ENCODE results near the gene SUPT5H. TPM values are rescaled to one million over a fixed set of nuclear protein-coding genes. Genes with fewer than 3 reads are reported as not detected.

SUPT5H gene
- total and polyA plus RNA-seq, 2 of the 13 experiments (the other 11 are each of a cell fraction or from before 2014, with no cell fraction given) = 48.2 to 51.7 TPM

DNA sequence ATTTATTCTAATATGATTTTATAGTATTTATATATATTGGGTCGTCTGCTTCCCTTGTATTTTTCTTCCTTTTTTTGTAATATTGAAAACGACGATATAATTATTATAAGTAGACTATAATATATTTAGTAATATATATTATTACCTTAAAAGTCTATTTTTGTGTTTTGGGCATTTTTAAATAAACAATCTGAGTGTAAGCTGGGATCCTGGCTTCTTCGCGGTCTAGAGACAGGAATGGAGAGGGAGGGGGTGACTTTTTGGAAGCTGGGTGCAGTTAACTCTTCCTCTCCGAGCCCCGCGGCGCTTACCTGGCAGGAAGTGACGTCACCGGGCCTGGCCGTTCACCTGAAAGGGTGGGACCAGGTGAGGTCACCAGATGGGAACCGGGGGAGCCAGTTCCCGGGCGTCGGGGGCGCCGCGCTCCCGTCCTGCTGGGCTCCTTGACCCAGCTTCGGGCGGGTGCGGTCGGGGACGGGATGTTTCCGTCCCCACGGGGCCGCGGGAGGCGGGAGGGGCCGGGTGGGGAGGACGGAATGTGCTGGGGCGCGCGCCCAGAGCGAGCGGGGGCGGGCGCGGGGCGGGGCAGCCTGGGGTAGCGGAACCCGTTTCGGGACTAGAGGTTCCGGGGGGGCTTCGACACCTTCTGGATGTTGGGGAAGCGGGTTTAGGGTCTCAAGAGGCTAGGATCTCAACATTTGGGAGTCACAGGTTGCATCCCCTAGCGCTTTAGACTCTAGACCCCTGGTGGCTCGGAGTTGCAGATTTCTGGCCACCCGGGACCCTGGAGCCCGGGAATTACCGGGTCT, 36.0 kb upstream of the SUPT5H start (continued):
- TF ChIP-seq MAF1 (CRISPR knock-in tag; IDR thresholded peaks at IDR 0.05; ENCODE audit: borderline replicate concordance) (no peak), HNF4G (IDR thresholded peaks at IDR 0.05; ENCODE audit: borderline replicate concordance, low read depth, low read length) (no peak), HNF4G (CRISPR knock-in tag; IDR thresholded peaks at IDR 0.05; ENCODE audit: borderline replicate concordance, low read depth) (no peak), RBM39 (IDR thresholded peaks at IDR 0.05; ENCODE audit: low read depth, low read length, poor library complexity, severe bottlenecking) (no peak), RAD21 (CRISPR knock-in tag; IDR thresholded peaks at IDR 0.05) (no peak), SIX1 (CRISPR knock-in tag; IDR thresholded peaks at IDR 0.05; ENCODE audit: borderline replicate concordance) (no peak), SOX6 (IDR thresholded peaks at IDR 0.05) (no peak), SOX6 (CRISPR knock-in tag; IDR thresholded peaks at IDR 0.05) (no peak), MIER3 (CRISPR knock-in tag; IDR thresholded peaks at IDR 0.05; ENCODE audit: borderline replicate concordance) (no peak), RARG (CRISPR knock-in tag; IDR thresholded peaks at IDR 0.05; ENCODE audit: low read depth) (no peak)
- TF ChIP-seq, protein P1, sequence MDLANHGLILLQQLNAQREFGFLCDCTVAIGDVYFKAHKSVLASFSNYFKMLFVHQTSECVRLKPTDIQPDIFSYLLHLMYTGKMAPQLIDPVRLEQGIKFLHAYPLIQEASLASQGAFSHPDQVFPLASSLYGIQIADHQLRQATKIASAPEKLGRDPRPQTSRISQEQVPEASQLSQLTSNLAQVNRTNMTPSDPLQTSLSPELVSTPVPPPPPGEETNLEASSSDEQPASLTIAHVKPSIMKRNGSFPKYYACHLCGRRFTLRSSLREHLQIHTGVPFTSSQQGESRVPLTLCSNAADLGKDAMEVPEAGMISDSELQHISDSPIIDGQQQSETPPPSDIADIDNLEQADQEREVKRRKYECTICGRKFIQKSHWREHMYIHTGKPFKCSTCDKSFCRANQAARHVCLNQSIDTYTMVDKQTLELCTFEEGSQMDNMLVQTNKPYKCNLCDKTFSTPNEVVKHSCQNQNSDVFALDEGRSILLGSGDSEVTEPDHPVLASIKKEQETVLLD (CRISPR knock-in tag; IDR thresholded peaks at IDR 0.05; ENCODE audit: low read depth) = peak; percentile 30; the same call in 1 of the 2 replicates
- TF ChIP-seq, protein P2, sequence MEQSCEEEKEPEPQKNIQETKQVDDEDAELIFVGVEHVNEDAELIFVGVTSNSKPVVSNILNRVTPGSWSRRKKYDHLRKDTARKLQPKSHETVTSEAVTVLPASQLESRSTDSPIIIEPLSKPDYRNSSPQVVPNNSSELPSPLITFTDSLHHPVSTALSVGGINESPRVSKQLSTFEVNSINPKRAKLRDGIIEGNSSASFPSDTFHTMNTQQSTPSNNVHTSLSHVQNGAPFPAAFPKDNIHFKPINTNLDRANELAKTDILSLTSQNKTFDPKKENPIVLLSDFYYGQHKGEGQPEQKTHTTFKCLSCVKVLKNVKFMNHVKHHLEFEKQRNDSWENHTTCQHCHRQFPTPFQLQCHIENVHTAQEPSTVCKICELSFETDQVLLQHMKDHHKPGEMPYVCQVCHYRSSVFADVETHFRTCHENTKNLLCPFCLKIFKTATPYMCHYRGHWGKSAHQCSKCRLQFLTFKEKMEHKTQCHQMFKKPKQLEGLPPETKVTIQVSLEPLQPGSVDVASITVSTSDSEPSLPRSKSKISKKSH (CRISPR knock-in tag; IDR thresholded peaks at IDR 0.05; ENCODE audit: borderline replicate concordance) = no peak
- TF ChIP-seq, protein P3, sequence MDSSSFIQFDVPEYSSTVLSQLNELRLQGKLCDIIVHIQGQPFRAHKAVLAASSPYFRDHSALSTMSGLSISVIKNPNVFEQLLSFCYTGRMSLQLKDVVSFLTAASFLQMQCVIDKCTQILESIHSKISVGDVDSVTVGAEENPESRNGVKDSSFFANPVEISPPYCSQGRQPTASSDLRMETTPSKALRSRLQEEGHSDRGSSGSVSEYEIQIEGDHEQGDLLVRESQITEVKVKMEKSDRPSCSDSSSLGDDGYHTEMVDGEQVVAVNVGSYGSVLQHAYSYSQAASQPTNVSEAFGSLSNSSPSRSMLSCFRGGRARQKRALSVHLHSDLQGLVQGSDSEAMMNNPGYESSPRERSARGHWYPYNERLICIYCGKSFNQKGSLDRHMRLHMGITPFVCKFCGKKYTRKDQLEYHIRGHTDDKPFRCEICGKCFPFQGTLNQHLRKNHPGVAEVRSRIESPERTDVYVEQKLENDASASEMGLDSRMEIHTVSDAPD (CRISPR knock-in tag; IDR thresholded peaks at IDR 0.05) = no peak
- TF ChIP-seq, protein P4, sequence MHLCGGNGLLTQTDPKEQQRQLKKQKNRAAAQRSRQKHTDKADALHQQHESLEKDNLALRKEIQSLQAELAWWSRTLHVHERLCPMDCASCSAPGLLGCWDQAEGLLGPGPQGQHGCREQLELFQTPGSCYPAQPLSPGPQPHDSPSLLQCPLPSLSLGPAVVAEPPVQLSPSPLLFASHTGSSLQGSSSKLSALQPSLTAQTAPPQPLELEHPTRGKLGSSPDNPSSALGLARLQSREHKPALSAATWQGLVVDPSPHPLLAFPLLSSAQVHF (CRISPR knock-in tag; IDR thresholded peaks at IDR 0.05) = no peak
- TF ChIP-seq, protein P5, sequence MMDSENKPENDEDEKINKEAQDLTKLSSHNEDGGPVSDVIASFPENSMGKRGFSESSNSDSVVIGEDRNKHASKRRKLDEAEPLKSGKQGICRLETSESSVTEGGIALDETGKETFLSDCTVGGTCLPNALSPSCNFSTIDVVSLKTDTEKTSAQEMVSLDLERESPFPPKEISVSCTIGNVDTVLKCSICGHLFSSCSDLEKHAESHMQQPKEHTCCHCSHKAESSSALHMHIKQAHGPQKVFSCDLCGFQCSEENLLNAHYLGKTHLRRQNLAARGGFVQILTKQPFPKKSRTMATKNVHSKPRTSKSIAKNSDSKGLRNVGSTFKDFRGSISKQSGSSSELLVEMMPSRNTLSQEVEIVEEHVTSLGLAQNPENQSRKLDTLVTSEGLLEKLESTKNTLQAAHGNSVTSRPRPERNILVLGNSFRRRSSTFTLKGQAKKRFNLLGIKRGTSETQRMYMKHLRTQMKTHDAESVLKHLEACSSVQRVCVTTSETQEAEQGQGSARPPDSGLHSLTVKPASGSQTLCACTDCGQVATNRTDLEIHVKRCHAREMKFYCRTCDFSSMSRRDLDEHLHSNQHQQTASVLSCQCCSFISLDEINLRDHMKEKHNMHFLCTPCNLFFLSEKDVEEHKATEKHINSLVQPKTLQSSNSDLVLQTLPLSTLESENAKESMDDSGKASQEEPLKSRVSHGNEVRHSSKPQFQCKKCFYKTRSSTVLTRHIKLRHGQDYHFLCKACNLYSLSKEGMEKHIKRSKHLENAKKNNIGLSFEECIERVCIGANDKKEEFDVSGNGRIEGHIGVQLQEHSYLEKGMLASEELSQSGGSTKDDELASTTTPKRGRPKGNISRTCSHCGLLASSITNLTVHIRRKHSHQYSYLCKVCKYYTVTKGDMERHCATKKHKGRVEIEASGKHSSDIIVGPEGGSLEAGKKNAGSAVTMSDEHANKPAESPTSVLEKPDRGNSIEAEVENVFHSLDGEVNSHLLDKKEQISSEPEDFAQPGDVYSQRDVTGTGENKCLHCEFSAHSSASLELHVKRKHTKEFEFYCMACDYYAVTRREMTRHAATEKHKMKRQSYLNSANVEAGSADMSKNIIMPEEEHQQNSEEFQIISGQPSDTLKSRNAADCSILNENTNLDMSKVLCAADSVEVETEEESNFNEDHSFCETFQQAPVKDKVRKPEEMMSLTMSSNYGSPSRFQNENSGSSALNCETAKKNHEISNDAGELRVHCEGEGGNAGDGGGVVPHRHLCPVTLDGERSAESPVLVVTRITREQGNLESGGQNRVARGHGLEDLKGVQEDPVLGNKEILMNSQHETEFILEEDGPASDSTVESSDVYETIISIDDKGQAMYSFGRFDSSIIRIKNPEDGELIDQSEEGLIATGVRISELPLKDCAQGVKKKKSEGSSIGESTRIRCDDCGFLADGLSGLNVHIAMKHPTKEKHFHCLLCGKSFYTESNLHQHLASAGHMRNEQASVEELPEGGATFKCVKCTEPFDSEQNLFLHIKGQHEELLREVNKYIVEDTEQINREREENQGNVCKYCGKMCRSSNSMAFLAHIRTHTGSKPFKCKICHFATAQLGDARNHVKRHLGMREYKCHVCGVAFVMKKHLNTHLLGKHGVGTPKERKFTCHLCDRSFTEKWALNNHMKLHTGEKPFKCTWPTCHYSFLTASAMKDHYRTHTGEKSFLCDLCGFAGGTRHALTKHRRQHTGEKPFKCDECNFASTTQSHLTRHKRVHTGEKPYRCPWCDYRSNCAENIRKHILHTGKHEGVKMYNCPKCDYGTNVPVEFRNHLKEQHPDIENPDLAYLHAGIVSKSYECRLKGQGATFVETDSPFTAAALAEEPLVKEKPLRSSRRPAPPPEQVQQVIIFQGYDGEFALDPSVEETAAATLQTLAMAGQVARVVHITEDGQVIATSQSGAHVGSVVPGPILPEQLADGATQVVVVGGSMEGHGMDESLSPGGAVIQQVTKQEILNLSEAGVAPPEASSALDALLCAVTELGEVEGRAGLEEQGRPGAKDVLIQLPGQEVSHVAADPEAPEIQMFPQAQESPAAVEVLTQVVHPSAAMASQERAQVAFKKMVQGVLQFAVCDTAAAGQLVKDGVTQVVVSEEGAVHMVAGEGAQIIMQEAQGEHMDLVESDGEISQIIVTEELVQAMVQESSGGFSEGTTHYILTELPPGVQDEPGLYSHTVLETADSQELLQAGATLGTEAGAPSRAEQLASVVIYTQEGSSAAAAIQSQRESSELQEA (CRISPR knock-in tag; IDR thresholded peaks at IDR 0.05; ENCODE audit: not compliant biosample characterization) = peak; percentile 67
